ENCODE measurements around the gene ZNF689. TPM values are rescaled to one million over a fixed set of nuclear protein-coding genes. Genes with fewer than 3 reads are reported as not detected.

ZNF689 gene
- total and polyA plus RNA-seq, 4 donors = 3.0 to 9.5 (median 4.7) TPM

- no peak overlapping the region for H3K9ac ChIP-seq (ENCODE audit: insufficient read depth in 1 of 2, low read length in 2 of 2)
- H3K36me3 ChIP-seq (ENCODE audit: control insufficient read depth in 4 of 4, insufficient read depth in 4 of 4, low read length in 4 of 4) = no peaks in the 10 kb centered on the region
- DNase-seq (peak; percentile 86 to 90 (median 90)), ATAC-seq (ENCODE audit: insufficient read depth, low FRiP score) (peak; percentile 79)
- no peaks in the 10 kb centered on the region for H3K9me3 ChIP-seq (ENCODE audit: control insufficient read depth in 4 of 4, insufficient read depth in 3 of 4, low read length in 3 of 4)
- H3K4me3 ChIP-seq = no peak overlapping the region
- 36 to 43% methylated on average over 18 of the region's 18 CpGs for WGBS, 2 donors
- no peaks in the 10 kb centered on the region for H3K27me3 ChIP-seq (ENCODE audit: control insufficient read depth in 3 of 3, insufficient read depth in 3 of 3, low read length in 2 of 3)
- no peaks in the 10 kb centered on the region for H3K4me1 ChIP-seq (ENCODE audit: control insufficient read depth in 5 of 5, insufficient read depth in 5 of 5, low read length in 5 of 5)
- TF ChIP-seq, protein P1, sequence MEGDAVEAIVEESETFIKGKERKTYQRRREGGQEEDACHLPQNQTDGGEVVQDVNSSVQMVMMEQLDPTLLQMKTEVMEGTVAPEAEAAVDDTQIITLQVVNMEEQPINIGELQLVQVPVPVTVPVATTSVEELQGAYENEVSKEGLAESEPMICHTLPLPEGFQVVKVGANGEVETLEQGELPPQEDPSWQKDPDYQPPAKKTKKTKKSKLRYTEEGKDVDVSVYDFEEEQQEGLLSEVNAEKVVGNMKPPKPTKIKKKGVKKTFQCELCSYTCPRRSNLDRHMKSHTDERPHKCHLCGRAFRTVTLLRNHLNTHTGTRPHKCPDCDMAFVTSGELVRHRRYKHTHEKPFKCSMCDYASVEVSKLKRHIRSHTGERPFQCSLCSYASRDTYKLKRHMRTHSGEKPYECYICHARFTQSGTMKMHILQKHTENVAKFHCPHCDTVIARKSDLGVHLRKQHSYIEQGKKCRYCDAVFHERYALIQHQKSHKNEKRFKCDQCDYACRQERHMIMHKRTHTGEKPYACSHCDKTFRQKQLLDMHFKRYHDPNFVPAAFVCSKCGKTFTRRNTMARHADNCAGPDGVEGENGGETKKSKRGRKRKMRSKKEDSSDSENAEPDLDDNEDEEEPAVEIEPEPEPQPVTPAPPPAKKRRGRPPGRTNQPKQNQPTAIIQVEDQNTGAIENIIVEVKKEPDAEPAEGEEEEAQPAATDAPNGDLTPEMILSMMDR (IDR thresholded peaks at IDR 0.05; ENCODE audit: control extremely low read depth, extremely low read depth) = peak; percentile 89
- H3K27ac ChIP-seq (ENCODE audit: low read depth in 1 of 2, low read length in 1 of 2) = peak overlapping the region in 1 of 2 donors; percentile 66
Observed at GRCh38 chr16:30628628-30629540, 18.7 kb upstream of the ZNF689 start.

DNA sequence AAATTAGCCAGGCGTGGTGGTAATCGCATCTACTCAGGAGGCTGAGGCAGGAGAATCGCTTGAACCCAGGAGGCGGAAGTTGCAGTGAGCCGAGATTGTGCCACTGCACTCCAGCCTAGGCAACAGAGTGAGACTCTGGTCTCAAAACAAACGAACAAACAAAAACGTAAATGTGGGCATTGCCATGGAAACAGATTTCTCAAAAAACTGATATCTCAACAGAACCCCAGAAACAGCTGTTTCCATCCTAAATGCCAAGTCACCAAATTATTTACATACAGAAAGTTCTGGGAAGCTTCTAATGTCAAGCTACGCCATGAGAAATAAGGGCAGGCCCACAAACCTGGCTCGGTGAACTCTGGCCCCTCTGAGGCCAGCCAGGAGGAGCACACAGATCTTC, 16.0 kb upstream of the ZNF689 start:
- 79 to 90% methylated on average over 9 of the region's 9 CpGs for WGBS, 2 donors
- no peaks in the 10 kb centered on the region for H3K9me3 ChIP-seq (ENCODE audit: control insufficient read depth in 4 of 4, insufficient read depth in 3 of 4, low read length in 3 of 4)
- no peak overlapping the region for H3K4me3 ChIP-seq
- peaks cover 0 to 6% (median 0%) of the 10 kb centered on the region in 5 donors for H3K4me1 ChIP-seq (ENCODE audit: control insufficient read depth in 5 of 5, insufficient read depth in 5 of 5, low read length in 5 of 5)
- H3K27me3 ChIP-seq (ENCODE audit: control insufficient read depth in 3 of 3, insufficient read depth in 3 of 3, low read length in 2 of 3) = no peaks in the 10 kb centered on the region
- no peak overlapping the region for H3K9ac ChIP-seq (ENCODE audit: insufficient read depth in 1 of 2, low read length in 2 of 2)
- H3K36me3 ChIP-seq (ENCODE audit: control insufficient read depth in 4 of 4, insufficient read depth in 4 of 4, low read length in 4 of 4) = no peaks in the 10 kb centered on the region
- no peak for ATAC-seq (ENCODE audit: insufficient read depth, low FRiP score)
- DNase-seq = peak in 1 of 3 donors; percentile 26
- no peak overlapping the region for H3K27ac ChIP-seq (ENCODE audit: low read depth in 1 of 2, low read length in 1 of 2)
- TF ChIP-seq, protein P1 (IDR thresholded peaks at IDR 0.05; ENCODE audit: control extremely low read depth, extremely low read depth) = no peak

DNA sequence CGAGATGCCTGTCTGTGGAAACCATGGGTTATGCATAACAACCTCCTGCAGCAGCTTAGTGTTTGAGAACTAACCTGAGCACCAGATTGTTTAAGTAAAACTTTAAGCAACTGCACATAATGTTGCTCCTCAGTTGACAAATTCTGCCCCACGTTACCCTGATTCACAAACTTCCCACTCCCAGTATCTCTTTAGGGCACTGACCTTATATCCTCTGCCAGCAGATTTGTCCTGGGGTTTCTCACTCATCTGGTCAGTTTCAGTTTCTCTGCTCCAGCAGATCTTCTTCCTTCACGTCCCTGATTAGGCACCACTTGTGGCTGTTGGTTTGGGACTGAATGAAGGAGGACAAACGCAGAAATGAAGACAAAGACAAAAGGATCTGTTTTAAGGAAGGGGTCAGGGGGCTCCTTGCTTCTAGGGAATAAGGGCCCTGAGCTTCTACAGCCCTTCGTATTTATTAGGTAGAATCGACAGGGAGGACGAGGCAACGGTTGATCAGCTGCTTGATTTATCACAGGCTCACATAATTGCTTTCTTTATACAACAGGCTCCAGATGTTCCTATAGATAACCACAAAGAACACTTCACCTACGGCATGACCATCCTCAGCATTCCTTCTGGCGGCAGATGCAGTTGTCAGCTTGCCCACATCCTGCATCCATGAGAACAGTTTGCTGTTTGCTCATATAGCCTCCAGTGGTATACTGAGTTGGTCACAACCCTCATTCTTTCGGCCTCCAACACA, 13.5 kb upstream of the ZNF689 start:
- H3K4me3 ChIP-seq = no peak overlapping the region
- H3K4me1 ChIP-seq (ENCODE audit: control insufficient read depth in 5 of 5, insufficient read depth in 5 of 5, low read length in 5 of 5) = peaks cover 0 to 14% (median 0%) of the 10 kb centered on the region in 5 donors
- ATAC-seq (ENCODE audit: insufficient read depth, low FRiP score) = no peak
- 85% methylated on average over 11 of the region's 11 CpGs for WGBS, 2 donors
- DNase-seq = no peak
- no peak overlapping the region for H3K27ac ChIP-seq (ENCODE audit: low read depth in 1 of 2, low read length in 1 of 2)
- H3K27me3 ChIP-seq (ENCODE audit: control insufficient read depth in 3 of 3, insufficient read depth in 3 of 3, low read length in 2 of 3) = no peaks in the 10 kb centered on the region
- H3K36me3 ChIP-seq (ENCODE audit: control insufficient read depth in 4 of 4, insufficient read depth in 4 of 4, low read length in 4 of 4) = no peaks in the 10 kb centered on the region
- no peak overlapping the region for H3K9ac ChIP-seq (ENCODE audit: insufficient read depth in 1 of 2, low read length in 2 of 2)
- TF ChIP-seq, protein P1 (IDR thresholded peaks at IDR 0.05; ENCODE audit: control extremely low read depth, extremely low read depth) = no peak
- no peaks in the 10 kb centered on the region for H3K9me3 ChIP-seq (ENCODE audit: control insufficient read depth in 4 of 4, insufficient read depth in 3 of 4, low read length in 3 of 4)
